GM06990 (cell line): ENCODE results near the gene GREB1.

Source experiments
- DNase-seq: peaks from one replicate; pipeline ENCODE4 v3.0.0-alpha.2; 2011; ENCODE audit not compliant: insufficient read length; ENCODE audit errors: extremely low read depth
- H3K27me3 ChIP-seq: replicated peaks from 2 replicates; pipeline ENCODE4 v1.6.0; 2011; ENCODE audit warnings: low read length; ENCODE audit not compliant: control insufficient read depth, insufficient read depth
- H3K36me3 ChIP-seq: 2 replicates; pipeline ENCODE4 v1.5.1; 2011; ENCODE audit warnings: low read length; ENCODE audit not compliant: control insufficient read depth, insufficient read depth
- H3K4me3 ChIP-seq: replicated peaks from 2 replicates; pipeline ENCODE4 v1.5.1; 2011; ENCODE audit warnings: low read depth, mild to moderate bottlenecking, control low read depth, low read length
- CTCF ChIP-seq: IDR thresholded peaks from 2 replicates; pipeline ENCODE4 v1.5.1; 2011; ENCODE audit warnings: low read length, control low read depth, mild to moderate bottlenecking, inconsistent platforms; ENCODE audit not compliant: insufficient read depth, poor library complexity, severe bottlenecking

The GREB1 gene

GRCh38 chr2:11613297-11613696 is 79.5 kb downstream of the GREB1 start:
- no peak for TF ChIP-seq CTCF
- Histone ChIP-seq H3K36me3 (no peaks in the 10 kb centered on the region), H3K27me3 (no peaks in the 10 kb centered on the region), H3K4me3 (no peak overlapping the region)
- DNase-seq, result no peak

GRCh38 chr2:11615209-11615608 is 81.4 kb downstream of the GREB1 start:
- Histone ChIP-seq H3K27me3 (no peaks in the 10 kb centered on the region), H3K36me3 (no peaks in the 10 kb centered on the region), H3K4me3 (no peak overlapping the region)
- no peak for TF ChIP-seq CTCF
- no peak for DNase-seq

GRCh38 chr2:11616097-11616687 is 82.3 kb downstream of the GREB1 start:
- no peak for DNase-seq
- no peak for TF ChIP-seq CTCF
- no peaks in the 10 kb centered on the region for H3K27me3 ChIP-seq
- H3K36me3 ChIP-seq, result no peaks in the 10 kb centered on the region
- H3K4me3 ChIP-seq, result no peak overlapping the region

- H3K4me3 ChIP-seq, result no peak overlapping the region
- no peak for TF ChIP-seq CTCF
- H3K27me3 ChIP-seq, result no peaks in the 10 kb centered on the region
- no peak for DNase-seq
- H3K36me3 ChIP-seq, result no peaks in the 10 kb centered on the region
These were observed 83.1 kb downstream of the GREB1 start for GRCh38 chr2:11616851-11617415.

GRCh38 chr2:11617527-11617926 is 83.7 kb downstream of the GREB1 start:
- TF ChIP-seq CTCF, result no peak
- Histone ChIP-seq H3K27me3 (no peaks in the 10 kb centered on the region), H3K4me3 (no peak overlapping the region), H3K36me3 (no peaks in the 10 kb centered on the region)
- no peak for DNase-seq
